Stimulated activated CD8-positive, alpha-beta memory T cell treated with anti-CD3 and anti-CD28 coated beads, Interleukin-15, amount 100 ng/mL, for 1 hour (primary cell): ENCODE data around the gene TTC22.

ENCODE experiments used
- DNase-seq: peaks from one replicate; pipeline ENCODE4 v3.0.0-alpha.2; 2020; ENCODE audit warnings: low read depth

Gene TTC22

DNA sequence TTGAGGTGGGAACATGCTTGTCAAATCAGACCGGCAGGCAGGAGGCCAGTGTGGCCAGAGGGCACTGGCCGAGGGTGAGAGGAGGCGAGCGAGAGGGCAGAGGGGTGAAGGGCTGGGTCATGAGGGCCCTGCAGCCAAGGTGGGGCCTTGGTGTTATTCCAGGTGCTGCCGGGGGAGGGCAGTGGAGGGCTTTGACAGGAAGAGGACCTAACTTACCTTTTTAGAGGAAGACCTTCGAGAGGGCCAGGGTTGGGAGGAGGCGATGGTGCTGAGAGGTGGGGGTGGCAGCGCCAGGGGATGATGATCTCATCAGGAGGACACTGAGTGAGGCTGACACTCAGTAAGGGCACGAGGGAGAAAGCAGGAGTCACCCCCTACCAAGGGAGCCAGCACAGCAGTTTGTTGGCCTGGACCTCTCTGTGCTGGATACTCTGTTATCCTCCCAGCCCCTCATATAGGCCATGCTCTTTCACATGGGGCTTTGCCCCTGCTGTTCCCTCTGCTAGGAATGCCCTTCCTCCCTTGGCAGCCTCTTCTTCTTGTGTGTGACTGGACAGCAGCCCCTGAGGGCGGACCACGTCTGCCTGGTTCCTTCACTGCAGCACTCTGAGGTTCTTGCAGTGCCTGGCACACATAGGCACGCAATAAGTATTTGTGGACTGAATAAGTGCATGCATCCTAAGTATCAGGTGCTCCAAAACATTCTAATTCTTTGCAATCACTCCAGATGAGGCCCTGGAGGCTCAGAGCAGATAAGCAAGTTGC lies 7.5 kb upstream of the TTC22 start:
- DNase-seq, result no peak

DNA sequence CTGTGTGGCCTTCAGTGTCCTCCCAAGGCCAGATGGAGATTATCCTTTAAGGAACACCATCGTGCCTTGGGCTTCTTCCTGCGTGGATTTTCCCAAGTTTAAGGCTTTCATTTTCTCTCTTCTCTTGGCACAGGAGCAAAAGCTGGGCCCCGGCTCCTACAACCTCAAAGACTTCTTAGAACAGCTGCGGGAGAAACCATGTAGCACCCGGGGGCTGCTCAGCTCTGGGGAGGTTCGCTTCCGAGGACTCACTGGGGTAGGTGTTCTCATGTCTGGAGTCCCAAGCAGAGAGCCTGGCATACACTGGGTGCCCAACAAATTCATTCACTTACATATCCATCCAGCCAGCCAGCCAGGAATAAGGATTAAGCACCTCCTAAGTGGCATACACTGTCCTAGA lies 6.6 kb upstream of the TTC22 start:
- DNase-seq, result no peak

DNA sequence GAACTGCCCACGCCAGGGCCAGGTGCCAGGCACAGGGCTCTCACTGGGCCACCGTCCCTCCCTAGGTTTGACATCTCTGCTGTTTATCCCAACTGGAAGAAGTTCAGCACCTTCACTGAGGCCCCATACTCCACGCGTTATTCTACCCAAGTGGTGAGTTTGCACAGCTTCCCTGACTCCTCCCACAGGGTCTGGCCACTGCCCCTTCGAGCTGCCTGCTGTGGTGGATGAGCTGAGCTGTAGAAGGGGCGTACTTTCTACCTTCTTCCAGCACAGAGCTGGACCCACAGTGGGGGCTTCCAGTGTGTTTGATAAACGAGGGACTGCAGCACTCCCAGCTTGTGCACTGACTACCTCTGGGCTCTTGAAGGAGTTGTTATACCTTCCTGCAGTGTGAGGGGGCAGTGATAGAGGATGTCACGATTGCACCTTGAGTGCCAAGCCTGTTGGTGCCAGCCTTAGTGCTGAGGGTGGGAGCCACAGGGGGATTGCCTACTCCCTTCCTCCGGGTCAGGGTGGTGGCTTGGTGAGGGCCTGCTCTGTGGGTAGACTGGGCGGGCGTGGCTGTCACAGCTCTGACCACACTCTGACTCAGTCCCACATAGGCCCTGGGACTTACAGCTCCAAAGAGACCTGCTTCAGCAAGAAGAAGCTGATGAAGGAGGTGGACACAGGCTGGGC lies 5.9 kb upstream of the TTC22 start:
- no peak for DNase-seq

DNA sequence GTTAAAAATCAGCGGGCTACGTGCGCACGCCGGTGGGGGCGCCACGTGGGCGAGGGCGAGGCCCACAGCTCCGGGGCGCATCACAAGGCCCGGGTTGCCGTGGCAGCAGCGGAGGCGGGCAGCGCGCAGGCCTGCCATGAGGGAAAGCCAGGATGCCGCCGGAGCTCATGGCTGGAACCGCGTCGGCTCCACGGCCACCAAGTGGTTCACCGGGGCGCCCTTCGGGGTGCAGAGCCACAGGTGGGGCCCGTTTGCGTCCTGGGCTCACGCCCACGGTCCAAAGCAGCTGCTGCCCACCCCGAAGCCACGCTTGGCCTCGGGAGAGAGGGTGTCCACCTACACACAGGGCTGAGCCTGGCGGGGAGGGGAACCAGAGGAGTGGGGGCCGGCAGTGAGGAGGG lies 4.9 kb upstream of the TTC22 start:
- no peak for DNase-seq

DNA sequence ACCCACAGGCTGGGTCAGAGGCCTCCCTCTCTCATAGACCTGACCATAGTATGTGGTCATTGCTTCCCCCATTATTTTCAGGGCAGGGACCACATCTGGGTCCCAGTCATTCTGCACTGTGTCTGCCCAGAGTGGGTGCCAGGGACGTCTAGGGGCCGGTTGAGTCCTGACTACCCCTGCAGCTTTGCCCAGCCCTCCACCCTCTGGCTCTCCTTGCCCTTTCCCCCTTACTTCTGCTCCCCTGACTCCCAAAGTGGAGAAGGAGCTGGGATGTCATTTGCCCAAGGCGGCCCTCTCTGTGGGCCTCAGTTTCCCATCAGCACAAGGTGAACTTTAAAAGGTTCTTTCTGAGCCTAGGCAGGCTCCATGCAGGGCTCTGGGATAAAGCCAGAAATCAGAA lies 4.3 kb upstream of the TTC22 start:
- no peak for DNase-seq

DNA sequence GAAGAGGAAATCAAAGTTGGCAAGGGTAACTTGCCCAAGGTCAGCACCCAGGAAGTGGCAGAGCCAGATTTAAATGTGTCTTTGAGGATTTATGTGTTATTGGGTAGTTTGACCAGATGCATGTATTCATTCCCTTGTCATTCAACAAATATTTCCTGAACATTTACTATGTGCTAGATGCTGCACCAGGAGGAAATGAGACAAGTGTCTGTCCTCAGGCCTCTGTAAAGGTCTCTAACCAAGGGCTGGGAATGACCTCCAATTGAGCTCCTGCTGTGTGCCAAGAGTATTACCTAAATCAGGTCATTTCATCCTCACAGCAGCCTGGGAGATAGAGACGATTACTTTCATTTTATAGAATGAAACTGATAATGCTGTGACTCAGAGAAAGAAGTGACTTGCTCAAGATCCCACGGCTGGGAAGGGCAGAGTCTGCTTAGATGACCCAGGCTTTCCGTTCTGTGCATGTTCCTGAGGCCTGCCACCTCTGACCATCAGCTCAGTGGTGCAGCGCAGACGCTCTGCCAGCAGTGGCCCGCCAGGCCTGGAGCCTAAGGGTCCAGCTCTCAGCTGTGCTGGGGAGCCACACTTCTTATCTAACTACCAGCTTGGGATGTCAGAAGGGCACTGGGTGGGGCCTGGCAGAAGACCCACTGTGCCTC lies 3.5 kb upstream of the TTC22 start:
- DNase-seq, result no peak

DNA sequence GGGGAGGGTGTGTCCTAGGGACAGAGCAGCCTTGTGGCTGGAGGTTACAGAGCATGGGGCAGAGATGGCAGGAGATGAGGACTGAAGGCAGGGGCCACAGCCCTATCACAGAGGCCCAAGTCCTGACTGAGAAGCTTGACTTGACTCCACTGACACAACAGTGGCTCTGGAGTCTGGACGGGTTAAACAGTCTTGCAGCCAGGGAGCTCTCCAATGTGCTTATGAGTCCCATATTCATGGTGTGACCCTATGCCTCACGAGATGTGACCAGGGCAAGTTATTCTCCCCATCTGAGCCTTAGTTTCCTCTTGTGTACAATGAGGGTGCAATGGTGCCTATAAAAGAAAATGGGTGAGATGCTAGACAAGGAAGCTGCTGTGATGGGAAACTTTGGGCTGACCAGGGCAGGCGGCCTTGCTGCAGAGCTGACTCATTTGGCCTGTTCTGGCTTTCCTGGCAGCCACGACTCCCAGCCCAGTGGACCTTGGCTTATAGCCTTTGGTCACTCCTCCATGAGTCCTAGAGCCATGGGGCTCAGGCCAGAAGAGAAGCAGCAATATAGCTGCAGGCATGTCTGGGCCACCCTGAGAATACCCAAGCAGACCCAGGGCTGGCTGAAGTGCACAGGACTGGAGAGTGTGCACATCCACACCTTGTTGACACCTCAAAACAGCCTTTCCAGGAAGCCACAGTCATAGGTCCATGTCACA lies 2.8 kb upstream of the TTC22 start:
- no peak for DNase-seq

DNA sequence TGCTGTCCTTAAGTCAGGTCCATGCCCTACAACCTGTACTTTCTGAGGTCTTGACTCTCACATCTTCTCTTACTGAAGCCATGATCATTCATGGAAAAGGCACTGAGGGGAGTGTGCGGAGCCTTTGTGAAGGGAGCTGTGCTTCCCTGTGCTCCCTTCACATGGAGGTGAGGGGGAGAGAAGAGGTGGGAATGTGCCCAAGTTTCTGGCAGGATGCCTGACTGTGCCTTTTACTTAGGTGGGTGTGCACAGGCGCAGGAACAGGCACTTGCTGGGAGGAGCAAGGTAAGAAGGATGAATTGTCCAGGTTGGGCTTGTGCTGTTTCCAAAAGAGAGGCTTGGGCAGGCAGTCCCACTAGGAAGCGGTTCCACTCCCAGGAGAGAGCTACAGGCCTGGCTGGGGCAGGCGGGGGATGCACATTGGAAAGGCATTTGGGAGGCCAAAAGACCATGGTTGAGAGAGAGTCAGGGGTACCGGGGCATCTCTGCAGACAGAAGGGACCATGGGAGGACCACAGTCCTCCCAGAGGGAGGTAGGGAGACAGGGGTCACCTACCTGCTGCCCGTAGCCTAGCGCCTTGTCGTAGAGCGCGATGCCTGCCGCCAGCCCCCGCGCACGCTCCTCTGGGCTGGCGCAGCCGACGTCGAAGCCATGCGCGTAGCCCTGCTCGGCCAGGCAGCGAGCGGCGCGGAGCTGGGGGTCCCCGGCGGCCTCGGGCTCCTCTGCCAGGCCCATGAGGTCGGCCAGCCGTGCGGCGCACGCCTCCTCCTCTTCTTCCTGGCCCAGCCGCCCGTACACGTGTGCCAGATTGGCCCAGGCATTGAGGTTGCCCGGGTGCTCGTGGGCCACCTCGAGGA lies 853 bp downstream of the TTC22 start:
- no peak for DNase-seq

DNA sequence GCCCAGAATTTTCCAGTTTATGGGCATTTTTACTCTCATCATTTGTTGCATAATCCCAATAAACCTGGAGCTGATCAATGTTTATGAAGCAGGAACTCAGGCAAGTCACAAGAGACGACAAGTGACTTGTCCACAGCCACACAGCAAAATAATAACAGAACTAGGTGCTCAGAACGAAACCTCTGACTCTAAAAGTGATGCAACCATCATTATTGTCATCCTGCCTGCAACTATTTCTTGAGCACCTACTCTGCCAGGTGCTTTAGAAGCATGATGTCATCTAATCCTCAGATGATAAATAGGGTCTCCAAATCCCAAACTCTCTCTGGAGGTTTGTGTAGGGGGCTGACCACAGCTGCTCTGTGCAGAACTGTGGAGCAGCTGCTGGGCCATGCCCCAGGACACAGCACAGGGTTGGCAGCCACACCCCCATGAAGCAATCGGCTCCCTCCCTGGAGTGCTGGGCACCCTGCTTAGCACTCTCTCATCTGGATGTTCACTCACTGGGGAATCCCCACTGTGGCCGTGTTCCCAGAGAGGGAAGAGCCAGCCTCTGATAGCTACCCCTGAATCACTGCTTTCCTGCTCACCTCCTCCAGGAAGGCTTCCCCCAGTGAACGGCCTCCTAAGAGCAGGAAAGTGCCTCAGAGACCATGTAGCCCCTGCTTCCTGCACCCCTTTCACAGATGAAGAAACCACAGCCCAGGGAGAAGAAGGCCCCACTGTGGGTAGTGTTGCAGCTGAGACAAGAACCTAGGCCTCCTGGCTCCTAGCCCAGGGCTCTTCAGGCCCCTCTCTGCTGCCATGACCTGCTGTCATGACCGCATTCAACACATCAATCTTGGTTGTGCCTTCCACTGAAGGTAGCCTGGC lies 2.1 kb downstream of the TTC22 start:
- DNase-seq, result no peak

DNA sequence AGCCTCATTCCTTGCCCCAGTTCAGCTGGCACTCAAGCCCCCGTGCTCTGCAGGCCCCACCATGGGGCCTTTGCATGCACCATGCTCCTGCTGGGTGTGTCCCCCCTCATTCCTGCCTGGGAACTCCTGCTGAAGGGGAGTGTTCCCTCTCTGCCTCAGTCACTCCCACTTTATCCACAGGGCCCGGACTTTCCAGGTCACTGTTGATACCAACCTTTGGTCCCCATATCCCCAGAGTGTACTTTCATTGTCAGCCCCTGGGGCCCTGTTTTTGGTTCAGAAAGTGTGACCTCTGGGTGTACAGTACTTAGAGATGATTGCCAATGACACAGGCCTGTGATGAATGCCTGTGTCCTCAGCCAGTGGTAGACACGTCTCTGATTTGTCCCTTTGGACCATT lies 2.9 kb downstream of the TTC22 start:
- DNase-seq, result no peak

DNA sequence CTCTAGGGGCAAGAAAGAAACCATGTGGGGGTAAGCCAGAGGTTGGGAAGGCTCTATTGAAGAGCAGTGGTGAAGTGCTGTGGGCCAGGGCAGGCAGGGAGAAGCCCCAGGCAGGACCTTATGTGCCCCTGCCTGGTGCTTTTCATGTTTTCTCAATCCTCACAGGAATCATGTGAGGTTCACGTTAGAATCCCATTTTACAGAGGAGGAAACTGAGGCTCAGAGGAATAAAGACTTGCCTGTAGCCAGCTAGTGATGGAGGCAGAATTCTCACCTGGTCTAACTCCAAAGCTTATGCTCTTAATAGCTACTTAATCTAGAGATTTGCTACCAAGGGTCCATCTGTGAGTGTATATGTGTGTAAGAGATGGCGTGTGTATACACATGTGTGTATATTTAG lies 4.2 kb downstream of the TTC22 start:
- no peak for DNase-seq

DNA sequence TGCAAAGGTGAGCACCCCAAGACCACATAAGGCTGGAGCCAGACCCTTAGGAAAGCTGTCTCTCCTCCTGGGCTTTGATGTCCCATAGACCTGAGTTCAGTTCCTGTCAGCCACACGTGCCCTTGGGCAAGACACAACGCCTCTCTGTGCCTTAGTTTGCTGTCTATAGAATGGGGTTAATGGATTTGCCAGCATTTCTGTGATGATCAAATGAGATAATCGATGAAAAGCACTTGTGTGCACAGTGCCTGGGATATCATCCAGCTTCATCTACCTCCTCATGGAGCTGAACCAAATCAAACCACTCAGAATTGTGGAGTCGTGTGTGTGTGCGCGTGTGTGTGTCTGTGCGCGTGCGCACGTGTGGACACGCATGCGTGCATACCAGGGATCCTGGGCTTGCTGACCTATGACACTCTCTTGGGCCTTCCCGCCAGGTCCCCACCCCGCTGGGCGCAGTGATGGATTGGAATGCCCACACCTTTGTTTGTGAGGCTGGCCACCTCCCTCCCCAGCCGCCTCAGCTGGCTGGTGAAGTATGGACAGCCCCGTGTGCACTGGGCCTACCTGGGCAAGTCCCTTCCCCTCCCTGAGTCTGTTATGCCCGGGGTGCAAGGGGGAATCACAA lies 5.2 kb downstream of the TTC22 start:
- no peak for DNase-seq

DNA sequence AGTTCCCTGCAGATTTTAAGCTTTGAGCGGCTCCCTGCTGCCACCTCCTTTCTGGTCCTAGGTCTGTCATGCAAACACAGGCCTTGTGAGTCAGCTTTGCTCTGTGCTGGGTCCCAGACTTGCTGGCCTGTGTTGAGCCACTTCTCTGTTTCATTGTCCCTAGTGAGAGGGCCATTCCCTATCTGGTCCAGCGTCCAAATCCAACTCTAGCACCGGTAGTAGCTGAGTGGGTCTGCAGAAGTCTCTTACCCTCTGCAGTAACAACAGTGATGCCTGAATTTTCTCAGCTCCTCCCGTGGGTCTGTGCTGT lies 5.8 kb downstream of the TTC22 start:
- DNase-seq, result no peak

DNA sequence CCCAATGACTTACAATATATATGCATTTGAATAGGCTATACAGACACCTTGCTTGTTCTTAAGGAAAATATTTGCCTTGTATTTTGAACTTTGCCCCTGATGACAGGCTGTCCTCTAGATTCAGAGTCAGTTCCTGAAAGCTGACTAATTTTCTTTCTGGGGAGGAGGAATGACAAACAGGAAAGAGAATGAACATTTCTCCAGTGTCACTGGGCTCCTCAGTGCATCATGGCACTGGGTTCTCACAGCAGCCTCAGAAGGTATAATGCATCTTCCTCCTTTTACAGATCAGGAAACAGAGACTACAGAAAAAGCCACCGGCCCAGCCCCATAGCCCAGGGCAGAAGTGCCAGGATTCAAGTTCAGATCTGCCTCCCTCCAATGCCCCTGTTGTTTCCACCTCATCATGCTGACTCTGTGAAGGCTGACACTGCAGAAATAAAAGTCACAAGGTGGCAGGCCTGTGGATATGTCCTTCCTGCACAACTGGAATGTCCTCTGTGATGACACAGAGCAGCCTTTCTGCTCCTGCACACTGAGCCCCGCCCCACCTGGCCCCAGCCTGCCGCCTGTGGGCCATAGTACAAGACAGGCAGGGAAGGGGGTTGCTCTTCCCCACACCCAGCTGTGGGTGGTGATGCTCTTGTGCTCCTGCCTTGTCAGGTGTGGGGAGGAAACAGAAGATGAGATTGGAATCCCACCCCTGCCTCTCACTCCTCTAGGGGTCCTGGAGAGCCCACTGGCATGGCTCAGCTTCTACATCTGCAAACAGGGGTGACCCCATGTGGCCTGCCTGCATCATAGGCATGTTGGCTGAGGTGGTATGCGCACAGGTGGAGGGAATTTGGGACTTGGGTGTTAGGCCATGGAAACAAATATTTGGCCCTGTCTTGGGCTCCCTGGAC lies 6.4 kb downstream of the TTC22 start:
- DNase-seq, result no peak

DNA sequence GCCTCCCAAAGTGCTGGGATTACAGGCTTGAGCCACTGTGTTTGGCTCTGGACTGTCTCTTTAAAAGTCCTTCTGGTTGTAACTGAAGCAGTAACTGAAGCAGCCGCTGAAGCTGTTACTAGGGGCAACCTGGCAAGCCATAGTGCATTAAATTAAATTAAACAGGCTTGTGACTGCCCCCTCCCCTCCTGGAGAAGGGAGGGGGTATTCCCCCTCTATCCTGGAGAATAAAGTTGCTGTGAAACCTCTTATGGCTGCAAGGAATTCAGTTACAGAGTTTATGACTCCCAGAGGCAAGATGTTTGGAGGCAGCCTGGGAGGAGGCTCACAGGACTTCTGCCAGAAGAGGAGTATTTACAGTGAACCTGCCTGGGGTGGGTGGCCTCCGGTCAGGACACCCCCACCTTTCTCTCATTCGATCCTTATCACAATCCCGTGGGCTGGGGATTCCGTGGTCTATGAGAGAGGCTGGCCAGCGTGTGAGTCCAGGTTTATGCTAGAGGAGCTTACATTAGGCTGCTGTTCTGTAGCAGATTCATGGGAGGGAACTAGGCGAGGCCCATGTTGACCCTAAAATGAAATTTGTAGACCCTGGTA lies 8.3 kb downstream of the TTC22 start:
- no peak for DNase-seq

DNA sequence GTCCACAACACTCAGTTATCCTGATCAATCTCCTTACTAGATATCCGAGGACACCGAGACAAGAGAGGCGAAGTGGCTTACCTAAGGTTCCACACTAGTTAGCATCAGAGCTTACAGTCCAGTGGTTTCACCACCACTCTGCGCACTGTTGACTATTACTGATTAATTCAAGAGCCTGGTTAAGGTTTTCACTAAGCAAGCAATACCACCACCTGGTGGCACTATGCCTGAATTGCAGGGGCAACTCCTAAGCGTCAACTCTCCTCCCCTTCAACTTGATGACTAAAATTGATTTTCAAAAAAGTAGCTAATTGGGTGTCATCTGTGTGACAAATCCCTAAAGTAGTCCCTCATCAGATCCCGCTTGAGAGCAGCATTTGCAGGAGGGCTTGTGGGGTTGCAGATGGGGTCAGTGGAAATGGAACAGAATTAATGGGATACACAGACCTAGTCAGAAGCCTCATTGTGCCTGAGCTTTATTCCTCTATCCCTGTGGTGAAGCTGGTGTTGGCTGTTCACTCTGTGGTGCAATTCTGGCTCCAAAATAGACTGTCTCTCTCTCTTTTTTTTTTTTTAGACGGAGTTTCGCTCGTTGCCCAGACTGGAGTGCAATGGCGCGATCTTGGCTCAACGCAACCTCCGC lies 9.1 kb downstream of the TTC22 start:
- no peak for DNase-seq

DNA sequence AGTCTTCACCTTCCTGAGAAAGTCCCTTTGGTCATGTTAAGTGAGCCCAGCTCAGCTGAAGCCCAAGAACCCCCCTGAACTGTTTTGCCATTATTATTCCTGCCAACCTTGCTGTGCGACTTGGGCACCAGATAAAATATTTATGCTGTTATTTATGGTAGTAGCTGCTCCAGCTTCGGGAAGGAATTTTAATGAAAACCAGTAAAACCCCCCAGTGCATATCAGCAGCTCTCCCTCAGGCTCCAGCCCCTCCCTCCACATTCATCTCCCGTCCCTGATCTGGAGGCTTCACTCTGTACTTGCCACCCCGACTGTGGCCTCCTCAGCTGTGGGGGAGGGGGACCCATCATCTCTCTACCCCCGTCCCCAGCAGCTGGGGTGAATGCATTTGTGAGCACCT lies 12.7 kb downstream of the TTC22 start:
- no peak for DNase-seq

DNA sequence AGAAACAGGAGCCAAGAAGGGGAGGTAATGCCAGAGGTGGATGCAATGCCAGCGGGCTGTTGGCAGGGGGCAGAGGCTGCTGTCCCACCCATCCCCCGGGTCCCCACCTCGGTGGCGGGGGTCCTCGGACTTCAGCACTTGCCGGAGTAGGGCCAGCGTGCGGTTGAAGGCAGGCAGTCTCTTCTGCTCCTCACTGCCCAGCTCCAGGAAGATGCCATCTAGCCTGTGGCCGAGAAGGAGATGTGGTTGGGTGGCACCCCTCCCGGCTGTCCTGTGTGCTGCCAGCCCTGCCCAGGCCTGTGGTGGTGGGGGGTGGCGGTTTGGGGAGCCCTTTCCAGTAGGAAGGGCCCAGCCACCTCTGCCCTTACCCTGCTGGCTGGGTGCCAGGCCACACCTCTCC lies 13.5 kb downstream of the TTC22 start:
- no peak for DNase-seq

DNA sequence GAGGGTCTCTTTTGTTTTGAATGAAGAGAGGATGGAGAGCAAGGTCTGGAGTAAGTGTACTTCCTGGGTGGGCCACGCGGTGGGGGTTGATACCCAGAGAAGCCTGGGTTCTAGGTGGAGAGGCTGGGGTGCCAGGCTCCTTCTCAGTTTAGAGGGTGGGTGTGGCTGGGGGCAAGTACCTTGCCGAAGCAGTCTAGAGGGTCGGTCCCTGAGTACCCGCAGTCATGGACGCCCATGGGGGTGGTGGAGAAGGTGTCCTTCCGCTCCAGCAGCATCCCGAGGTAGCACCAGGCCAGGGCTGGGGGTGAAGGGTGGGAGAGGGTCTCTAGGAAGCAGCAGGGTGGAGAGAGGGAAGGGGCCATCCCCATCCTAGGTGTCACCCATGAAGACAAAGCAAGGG lies 14.3 kb downstream of the TTC22 start:
- DNase-seq, result no peak
